MV-4-11 (cell line): ENCODE results near the gene TSC2.

Experiments
- DNase-seq: peaks from one replicate; lab custom pipeline; 2025; lab: John Stamatoyannopoulos, UW

The TSC2 gene

GRCh38 chr16:2043667-2044451 is 3.9 kb upstream of the TSC2 start:
- DNase-seq, result no peak

DNA sequence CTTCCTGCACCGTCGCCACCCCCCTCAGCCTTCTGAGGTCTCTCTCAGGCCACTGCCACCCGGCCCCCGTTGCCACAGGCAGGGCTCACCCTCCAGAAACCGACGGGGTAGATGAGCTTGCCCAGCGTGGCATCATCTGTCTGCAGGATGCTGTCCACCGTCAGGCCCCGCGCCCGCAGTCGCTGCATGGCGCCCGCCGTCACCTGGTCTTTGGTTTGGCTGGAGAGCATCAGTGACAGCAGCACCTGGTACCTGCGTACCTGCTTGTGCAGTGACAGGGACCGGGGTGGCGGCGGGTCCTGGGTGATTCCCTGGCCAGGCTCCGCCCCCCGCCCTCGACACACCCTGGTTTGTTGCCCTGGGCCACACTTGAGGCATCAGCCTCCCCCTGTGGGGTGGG is 3.2 kb upstream of the TSC2 start:
- no peak for DNase-seq

GRCh38 chr16:2045965-2046892 is 1.6 kb upstream of the TSC2 start:
- DNase-seq, result no peak

DNA sequence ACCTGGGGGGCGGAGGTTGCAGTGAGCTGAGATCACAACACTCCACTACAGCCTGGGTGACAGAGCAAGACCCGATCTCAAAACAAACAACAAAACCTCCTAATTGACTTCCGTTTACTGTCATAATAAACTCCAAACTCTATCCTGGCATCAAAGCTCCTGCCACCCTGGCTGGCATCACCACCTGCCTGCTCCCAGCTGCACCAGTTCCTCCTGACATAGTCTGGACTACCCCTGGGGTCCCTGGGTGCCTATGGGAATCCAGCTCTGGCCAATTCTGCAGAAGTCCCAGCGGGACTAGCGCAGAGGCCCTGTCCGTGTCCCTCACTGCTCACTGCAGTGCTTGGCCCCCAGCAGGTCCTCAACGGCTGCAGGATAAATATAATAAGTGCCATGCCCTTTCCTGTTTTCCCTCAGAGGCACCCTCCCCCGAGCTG is 874 bp upstream of the TSC2 start:
- DNase-seq, result no peak

GRCh38 chr16:2048116-2048543 is 345 bp downstream of the TSC2 start:
- no peak for DNase-seq

DNA sequence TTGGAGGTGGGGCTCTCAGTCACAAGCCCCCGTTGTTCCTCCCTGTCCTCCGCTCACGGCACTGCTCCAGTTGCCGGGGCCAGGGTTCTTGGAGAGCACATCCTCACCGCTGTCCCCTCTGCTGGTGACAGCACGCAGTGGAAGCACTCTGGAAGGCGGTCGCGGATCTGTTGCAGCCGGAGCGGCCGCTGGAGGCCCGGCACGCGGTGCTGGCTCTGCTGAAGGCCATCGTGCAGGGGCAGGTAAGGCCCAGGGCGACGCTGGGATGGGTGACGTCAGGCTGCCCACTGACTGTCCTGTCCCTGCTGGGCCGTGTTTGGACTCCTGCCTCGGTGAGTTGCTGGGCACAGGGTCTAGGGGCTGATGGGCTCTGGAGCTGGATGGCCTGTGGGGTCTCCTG is 5.4 kb downstream of the TSC2 start:
- DNase-seq, result no peak

DNA sequence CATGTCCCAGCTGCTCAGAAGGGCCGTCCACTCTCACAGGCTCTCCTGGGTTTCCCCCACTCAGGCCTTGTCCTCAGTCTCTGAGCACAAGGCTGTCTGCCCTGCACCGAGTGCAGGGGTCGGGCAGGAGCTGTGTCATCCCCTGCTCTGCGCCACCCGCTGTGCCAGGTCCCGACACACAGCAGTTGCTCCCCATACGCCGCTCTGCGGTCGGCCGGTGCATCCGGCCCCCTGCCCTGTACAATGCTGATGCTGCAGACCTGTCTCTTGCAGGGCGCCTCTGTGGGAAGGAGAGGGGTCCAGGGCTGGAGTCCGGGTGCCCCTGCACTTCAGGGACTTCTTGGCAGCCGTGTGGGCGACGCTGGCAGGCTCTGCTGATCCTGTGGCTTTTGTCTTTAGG is 6.1 kb downstream of the TSC2 start:
- DNase-seq, result no peak

DNA sequence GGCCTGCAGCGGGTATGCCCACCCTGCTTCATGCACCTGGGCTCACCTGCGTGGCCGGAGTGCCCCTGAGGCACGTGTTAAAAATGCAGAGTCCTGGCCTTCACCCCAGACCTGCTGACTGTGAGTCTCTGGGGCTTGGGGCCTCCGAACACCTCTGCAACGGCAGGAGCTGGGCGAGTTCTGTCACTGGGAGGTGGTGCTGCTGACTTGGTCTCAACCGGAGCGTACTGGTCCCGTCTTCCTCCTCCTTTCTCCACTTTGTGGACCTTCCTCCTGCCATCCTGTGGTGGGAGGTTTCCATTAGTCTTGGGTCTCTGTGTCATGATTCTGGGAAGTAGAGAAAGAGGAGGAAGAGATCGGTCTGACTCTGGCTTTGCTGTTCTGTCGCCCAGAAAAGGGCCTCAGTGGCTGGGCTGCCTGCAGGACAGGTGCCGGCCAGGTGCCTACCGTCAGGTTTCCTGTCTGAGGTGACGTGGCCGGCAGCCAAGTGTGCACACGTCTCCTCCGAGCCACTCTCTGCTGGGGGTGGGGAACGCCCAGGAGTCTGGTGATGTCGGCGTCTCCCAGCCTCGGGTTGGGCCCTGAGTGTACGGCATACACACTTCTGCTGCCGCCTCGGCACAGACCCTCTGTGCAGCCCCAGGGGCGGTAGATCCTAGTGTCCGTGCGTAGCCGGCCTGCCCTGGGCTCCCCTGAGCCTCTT is 6.9 kb downstream of the TSC2 start:
- DNase-seq, result no peak

GRCh38 chr16:2056077-2056476 is 8.3 kb downstream of the TSC2 start:
- DNase-seq, result no peak

DNA sequence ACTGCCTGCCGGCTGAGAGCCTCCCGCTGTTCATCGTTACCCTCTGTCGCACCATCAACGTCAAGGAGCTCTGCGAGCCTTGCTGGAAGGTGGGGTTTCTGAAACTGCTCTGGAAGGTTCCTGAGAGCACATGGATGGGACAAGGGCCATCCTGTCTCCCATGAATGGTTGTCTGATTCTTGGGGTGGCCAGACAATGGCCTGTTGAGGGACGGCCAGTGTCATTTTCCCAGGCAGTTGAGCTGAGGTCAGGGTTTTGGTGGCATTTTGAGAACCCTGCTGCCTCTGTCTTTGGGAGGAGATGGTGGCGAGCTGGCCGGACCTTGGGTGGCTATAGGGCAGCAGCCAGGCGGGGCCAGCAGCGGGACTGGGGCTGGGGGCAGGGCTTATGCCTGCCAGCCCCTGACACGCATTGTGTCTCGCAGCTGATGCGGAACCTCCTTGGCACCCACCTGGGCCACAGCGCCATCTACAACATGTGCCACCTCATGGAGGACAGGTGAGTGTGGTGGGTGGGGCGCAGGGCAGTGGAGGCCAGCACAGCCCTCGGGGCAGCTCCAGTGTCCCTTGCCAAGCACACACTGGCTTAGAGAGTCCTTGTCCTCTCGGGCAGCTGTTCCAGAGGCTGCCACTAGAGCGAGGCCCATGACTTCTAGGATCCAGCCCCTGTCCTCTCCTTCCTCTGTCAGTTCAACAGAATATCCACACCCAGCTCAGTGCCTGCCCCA is 9.1 kb downstream of the TSC2 start:
- DNase-seq, result peak; percentile 4

- no peak for DNase-seq
Measured at GRCh38 chr16:2057438-2057837, 9.7 kb downstream of the TSC2 start.

DNA sequence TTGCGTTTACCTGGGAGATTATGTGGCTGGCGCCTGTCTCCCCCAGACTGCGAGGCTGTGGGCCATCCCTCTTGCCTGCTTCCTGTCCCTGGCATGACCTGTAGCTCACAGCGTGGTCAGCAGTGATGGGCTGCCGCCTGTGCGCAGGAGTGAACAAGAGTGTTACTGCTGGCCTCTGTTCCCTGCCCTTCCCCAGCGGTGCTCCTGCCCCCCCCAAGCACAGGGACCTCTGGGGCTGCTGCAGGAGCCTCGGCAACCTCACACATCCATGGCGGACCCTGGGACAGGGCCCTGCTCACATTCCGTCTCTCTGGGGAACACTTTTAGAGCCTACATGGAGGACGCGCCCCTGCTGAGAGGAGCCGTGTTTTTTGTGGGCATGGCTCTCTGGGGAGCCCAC is 10.6 kb downstream of the TSC2 start:
- DNase-seq, result no peak

GRCh38 chr16:2058872-2059271 is 11.1 kb downstream of the TSC2 start:
- DNase-seq, result no peak

DNA sequence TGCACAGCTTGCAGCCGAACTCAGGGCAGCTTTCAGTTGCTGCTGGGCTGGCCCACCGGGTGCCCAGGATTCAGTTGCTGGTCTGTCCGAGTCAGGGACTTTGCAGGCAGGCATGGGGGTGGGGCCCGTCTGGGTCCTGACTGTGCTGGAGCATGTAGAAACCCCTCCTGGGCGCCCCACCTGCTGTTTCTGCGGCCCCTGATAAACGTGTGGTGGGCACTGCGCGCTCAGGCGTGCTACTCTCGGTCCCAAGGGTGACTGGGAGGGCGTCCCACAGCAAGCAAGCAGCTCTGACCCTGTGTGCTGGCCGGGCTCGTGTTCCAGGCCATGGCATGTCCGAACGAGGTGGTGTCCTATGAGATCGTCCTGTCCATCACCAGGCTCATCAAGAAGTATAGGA is 12.6 kb downstream of the TSC2 start:
- DNase-seq, result no peak

DNA sequence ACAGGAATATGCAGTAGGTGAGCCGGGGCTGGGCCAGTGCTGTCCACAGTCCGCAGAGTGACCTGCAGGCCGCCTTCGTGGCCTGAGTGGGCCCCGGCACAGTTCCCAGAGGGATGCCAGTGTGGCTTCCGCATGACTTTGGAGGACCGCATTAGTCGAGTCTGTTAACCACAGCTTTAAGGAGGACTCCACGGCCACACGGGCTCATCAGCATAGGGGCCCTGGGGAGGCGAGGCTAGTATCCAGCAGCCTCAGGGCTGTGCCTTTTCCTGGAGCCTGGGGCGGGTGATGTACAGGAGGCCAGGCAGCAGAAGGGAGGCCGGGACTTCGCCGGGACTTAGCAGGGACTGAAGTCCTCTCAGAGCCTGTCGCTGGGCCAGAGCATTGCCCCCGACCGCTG is 13.2 kb downstream of the TSC2 start:
- DNase-seq, result no peak

- DNase-seq, result no peak
Measured at GRCh38 chr16:2061526-2061925, 13.7 kb downstream of the TSC2 start.

DNA sequence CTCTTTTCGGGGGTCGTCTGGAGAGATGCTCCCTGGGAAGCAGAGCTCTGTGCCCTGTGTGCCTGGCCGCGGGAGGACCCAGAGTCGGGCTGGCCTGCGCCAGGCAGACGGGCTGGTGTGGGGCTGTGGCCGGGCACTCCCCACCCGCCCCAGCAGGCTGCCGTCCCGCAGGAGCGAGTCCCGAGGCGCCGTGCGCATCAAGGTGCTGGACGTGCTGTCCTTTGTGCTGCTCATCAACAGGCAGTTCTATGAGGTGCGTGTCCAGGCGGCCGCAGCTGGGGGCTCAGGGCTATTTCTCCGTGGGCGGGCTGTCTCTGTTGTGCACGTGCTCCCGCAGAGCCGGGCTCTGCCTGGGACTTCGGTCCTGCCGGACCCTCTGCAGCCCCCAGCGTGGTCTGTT is 15.0 kb downstream of the TSC2 start:
- no peak for DNase-seq

DNA sequence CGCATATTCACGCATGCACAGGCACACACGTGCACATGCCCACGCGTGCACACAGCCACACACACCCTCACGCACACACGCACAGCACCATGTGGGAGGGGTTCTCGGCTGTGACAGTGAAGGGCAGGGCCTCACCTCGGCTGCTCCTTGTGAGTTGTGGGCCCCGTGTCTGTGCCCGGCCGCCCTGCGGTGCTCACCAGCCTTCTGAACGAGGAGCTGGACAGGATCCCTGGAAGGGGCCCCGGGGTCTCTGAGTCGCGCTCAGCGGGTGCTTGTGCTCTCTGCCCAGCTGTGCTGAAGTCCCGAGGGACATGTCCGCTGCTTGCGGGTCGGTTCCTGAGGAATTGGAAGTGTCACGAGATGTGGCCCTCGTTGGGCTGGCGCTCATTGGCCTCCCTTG is 16.1 kb downstream of the TSC2 start:
- no peak for DNase-seq

DNA sequence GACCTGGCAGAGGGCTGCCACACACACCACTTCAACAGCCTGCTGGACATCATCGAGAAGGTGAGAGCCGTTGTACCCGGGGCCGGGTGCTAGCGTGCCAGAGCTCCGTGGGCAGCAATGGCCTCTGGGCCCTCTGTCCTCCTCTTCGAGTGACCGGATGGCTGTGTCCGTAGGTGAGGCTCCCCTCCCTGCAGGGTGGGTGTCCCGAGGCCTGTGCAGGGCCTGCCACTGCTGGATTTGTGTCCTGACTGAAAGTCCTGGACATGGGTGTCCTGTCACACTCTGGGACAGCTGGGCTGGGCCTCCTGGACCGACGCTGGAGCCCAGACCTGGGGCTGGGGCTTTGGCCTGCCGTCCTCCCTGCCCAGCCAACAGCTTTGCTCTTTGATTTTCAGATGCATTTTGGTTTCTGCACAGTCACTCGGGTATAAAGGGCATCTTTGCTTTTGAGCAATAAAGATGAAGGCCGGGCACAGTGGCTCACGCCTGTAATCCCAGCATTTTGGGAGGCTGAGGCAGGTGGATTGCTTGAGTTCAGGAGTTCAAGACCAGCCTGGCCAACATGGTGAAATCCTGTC is 16.7 kb downstream of the TSC2 start:
- DNase-seq, result no peak

DNA sequence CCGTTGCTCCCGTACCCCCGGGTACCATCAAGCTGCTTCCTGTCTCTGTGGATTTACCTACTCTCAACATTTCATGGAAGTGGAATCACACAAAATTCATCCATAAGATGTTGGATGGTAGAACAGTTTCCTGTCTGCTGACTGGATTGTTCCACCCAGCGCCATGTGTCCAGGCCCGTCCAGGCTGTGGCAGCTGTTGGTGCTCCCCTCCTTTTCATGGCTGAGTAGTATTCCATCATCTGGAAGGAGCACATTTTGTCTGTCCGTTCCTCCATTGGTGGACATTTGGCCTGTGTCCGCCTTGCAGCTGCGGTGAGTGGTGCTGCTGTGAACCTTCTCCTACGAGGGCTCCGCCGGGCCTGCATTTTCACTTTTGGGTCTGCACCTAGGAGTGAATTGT is 18.4 kb downstream of the TSC2 start:
- DNase-seq, result no peak
